Gastroesophageal sphincter (tissue), 4 donors: Measurements from ENCODE around the gene PLCH2. TPM values are rescaled to one million over a fixed set of nuclear protein-coding genes. Genes with fewer than 3 reads are reported as not detected.

Experiments used
- ATAC-seq: fragments of 150-250 bp; one replicate; pipeline ENCODE4 v1.9.1; 2016; ENCODE audit warnings: mild to moderate bottlenecking, moderate library complexity
- H3K27ac ChIP-seq, 4 donors: fragments of 200-600 bp; sonication (generic) in 3 of 4; 1 replicate in 3 of 4; 2 replicates in 1 of 4; pipeline ENCODE4 v1.5.1; 2016 to 2019
- H3K27me3 ChIP-seq: fragments of 200-600 bp; sonication (generic); one replicate; pipeline ENCODE4 v1.5.1; 2019
- H3K36me3 ChIP-seq, 2 donors: fragments of 200-600 bp; sonication (generic); one replicate each; pipeline ENCODE4 v1.5.1; 2019; ENCODE audit warnings: control low read depth in 1 of 2
- H3K4me1 ChIP-seq, 3 donors: fragments of 200-600 bp; sonication (generic); 1 replicate in 2 of 3; 2 replicates in 1 of 3; pipeline ENCODE4 v1.5.1; 2016 to 2019; ENCODE audit warnings: control low read depth in 2 of 3
- H3K4me3 ChIP-seq, 2 donors: fragments of 200-600 bp; sonication (generic); one replicate each; pipeline ENCODE4 v1.5.1; 2019; ENCODE audit warnings: mild to moderate bottlenecking in 1 of 2, moderate library complexity in 1 of 2
- H3K9me3 ChIP-seq, 3 donors: fragments of 200-600 bp; sonication (generic); one replicate each; pipeline ENCODE4 v1.5.1; 2017 to 2019; ENCODE audit warnings: control low read depth in 2 of 3
- CTCF ChIP-seq, 4 experiments: fragments of 200-600 bp in 2 of 4; fragments of 450-650 bp in 2 of 4; sonication (generic) in 1 of 4; IDR thresholded peaks; one replicate each; pipeline ENCODE4 v1.5.1; 2017 to 2019; ENCODE audit warnings: antibody characterized with exemption in 4 of 4, mild to moderate bottlenecking in 2 of 4, moderate library complexity in 2 of 4
- EP300 ChIP-seq: sonication (generic); formaldehyde crosslinking; IDR thresholded peaks from one replicate; pipeline ENCODE4 v1.6.1; 2017; ENCODE audit warnings: antibody characterized with exemption, mild to moderate bottlenecking
- POLR2A ChIP-seq, 2 donors: fragments of 450-650 bp; IDR thresholded peaks; one replicate each; pipeline ENCODE4 v1.6.1; 2017; ENCODE audit warnings: antibody characterized with exemption in 2 of 2, mild to moderate bottlenecking in 2 of 2, moderate library complexity in 1 of 2
- POLR2AphosphoS5 ChIP-seq: sonication (generic); formaldehyde crosslinking; IDR thresholded peaks from one replicate; pipeline ENCODE4 v1.6.1; 2017; ENCODE audit warnings: antibody characterized with exemption
- WGBS, 2 donors: methylation state at CpG; one replicate each; pipeline ENCODE4 v1.1.5; 2018; ENCODE audit warnings: low coverage in 1 of 2; 5-methylcytosine and 5-hydroxymethylcytosine counted together
- total RNA-seq, 4 donors: library from RNA; depleted of rRNA; stranded (reverse); fragments of >200 nt; gene quantifications; one replicate each; pipeline ENCODE4 v1.1.0, GENCODE V29; 2016

Gene PLCH2
- total RNA-seq, 4 donors from 2014 or later = under 0.01 to 0.72 (median 0.15) TPM

GRCh38 chr1:2519729-2520128 is 43.6 kb downstream of the PLCH2 start:
- no peak for ATAC-seq
- H3K36me3 ChIP-seq = peaks cover 0 to 69% of the 10 kb centered on the region in 2 donors

GRCh38 chr1:2520206-2520605 is 44.1 kb downstream of the PLCH2 start:
- Histone ChIP-seq H3K4me1 (peaks cover 0 to 24% (median 15%) of the 10 kb centered on the region in 3 donors), H3K9me3 (no peaks in the 10 kb centered on the region), H3K27me3 (no peaks in the 10 kb centered on the region), H3K4me3 (no peak overlapping the region), H3K27ac (no peak overlapping the region), H3K36me3 (peaks cover 0 to 65% of the 10 kb centered on the region in 2 donors)
- no peak for ATAC-seq
- no CpG with 5 or more reads among the region's 20 CpGs for WGBS, 2 donors
- TF ChIP-seq POLR2AphosphoS5 (no peak), POLR2A (IDR thresholded peaks at IDR 0.05) (no peak), CTCF (IDR thresholded peaks at IDR 0.05) (no peak), EP300 (no peak)

More at GRCh38 chr1:2519729-2520128, 43.6 kb downstream of the PLCH2 start:
- Histone ChIP-seq H3K27ac (no peak overlapping the region), H3K9me3 (no peaks in the 10 kb centered on the region), H3K4me3 (no peak overlapping the region), H3K4me1 (peaks cover 0 to 20% (median 10%) of the 10 kb centered on the region in 3 donors), H3K27me3 (no peaks in the 10 kb centered on the region)
- no peak for TF ChIP-seq POLR2AphosphoS5
- TF ChIP-seq EP300 = no peak
- TF ChIP-seq POLR2A (IDR thresholded peaks at IDR 0.05) = no peak
- TF ChIP-seq CTCF (IDR thresholded peaks at IDR 0.05) = no peak
- no CpG with 5 or more reads among the region's 30 CpGs for WGBS, 2 donors

GRCh38 chr1:2520806-2521205 is 44.7 kb downstream of the PLCH2 start:
- peaks cover 0 to 30% (median 17%) of the 10 kb centered on the region in 3 donors for H3K4me1 ChIP-seq
- no peak for TF ChIP-seq EP300
- no peak for TF ChIP-seq CTCF (IDR thresholded peaks at IDR 0.05)
- TF ChIP-seq POLR2AphosphoS5 = no peak
- no peak for TF ChIP-seq POLR2A (IDR thresholded peaks at IDR 0.05)
- no peaks in the 10 kb centered on the region for H3K27me3 ChIP-seq
- peaks cover 0 to 59% of the 10 kb centered on the region in 2 donors for H3K36me3 ChIP-seq
- H3K4me3 ChIP-seq = no peak overlapping the region
- no peak for ATAC-seq
- H3K9me3 ChIP-seq = no peaks in the 10 kb centered on the region
- 84 to 93% methylated on average over 5 to 10 of the region's 21 CpGs for WGBS, 2 donors
- no peak overlapping the region for H3K27ac ChIP-seq

- no peak for ATAC-seq
- no peaks in the 10 kb centered on the region for H3K9me3 ChIP-seq
- H3K36me3 ChIP-seq = peaks cover 0 to 44% of the 10 kb centered on the region in 2 donors
- no peak overlapping the region for H3K4me3 ChIP-seq
- WGBS, 2 donors = 91% methylated on average over 6 of the region's 7 CpGs; no CpG with 5 or more reads in 1 of the 2 donors
- H3K27me3 ChIP-seq = peaks cover 1% of the 10 kb centered on the region
- H3K4me1 ChIP-seq = peaks cover 0 to 39% (median 24%) of the 10 kb centered on the region in 3 donors
- H3K27ac ChIP-seq = no peak overlapping the region
- no peak for TF ChIP-seq CTCF (IDR thresholded peaks at IDR 0.05)
Measured at GRCh38 chr1:2522230-2522629, 46.1 kb downstream of the PLCH2 start.

- Histone ChIP-seq H3K4me1 (peaks cover 0 to 50% (median 24%) of the 10 kb centered on the region in 3 donors), H3K27me3 (peaks cover 12% of the 10 kb centered on the region), H3K9me3 (no peaks in the 10 kb centered on the region), H3K4me3 (no peak overlapping the region), H3K27ac (peak overlapping the region in 1 of 4 donors; percentile 0), H3K36me3 (peaks cover 0 to 33% of the 10 kb centered on the region in 2 donors)
- no peak for ATAC-seq
- WGBS, 2 donors = 41 to 57% methylated on average over 3 to 5 of the region's 32 CpGs
- TF ChIP-seq POLR2A (IDR thresholded peaks at IDR 0.05) = no peak
- no peak for TF ChIP-seq EP300
- no peak for TF ChIP-seq CTCF (IDR thresholded peaks at IDR 0.05)
- no peak for TF ChIP-seq POLR2AphosphoS5
Measured at GRCh38 chr1:2523191-2523890, 47.3 kb downstream of the PLCH2 start.
